Erythroblast (primary cell): ENCODE data around the gene DTHD1.

Experiments
- GATA1 ChIP-seq: IDR thresholded peaks from 2 replicates; pipeline ENCODE4 v1.6.1; 2011; ENCODE audit warnings: low read depth, mild to moderate bottlenecking, control low read depth, low read length, moderate library complexity
- POLR2A ChIP-seq: IDR thresholded peaks from 2 replicates; pipeline ENCODE4 v1.6.1; 2011; ENCODE audit warnings: mild to moderate bottlenecking, low read length

DNA sequence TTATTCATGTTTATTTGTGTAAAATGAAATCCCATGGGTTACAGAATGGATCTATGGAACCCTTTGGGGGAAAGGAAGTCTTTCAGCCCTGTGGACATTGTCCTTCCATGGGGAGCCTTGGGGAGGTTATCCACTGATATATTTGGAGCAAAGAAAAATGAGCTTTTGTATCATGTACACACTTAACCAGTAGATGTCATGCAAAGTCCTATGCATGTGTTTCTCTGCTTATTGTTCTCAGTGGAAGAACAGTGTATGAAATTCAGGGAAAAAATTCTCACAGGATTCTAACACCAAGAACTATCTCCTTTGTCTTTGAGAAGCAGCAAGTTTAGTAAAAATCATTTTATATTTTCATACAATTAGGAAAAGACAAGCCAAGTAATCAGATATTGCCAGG lies 105.3 kb downstream of the DTHD1 start:
- no peak for TF ChIP-seq POLR2A
- no peak for TF ChIP-seq GATA1
